Right ventricle myocardium superior (tissue), 1 donor: ENCODE data around the gene CNOT6L. TPM values are rescaled to one million over a fixed set of nuclear protein-coding genes. Genes with fewer than 3 reads are reported as not detected.
"Not testable (repeated sequence)": the region's sequence is repeated elsewhere in the genome, so short reads cannot be mapped to it uniquely, and the experiment has no call there.

Source experiments
- ATAC-seq: fragments of 200-7000 bp; cut with Tn5 transposase; one replicate; pipeline ENCODE4 v1.9.1; 2020; ENCODE audit warnings: mild to moderate bottlenecking; ENCODE audit not compliant: poor library complexity
- DNase-seq: peaks from one replicate; pipeline ENCODE4 v3.0.0-alpha.2; 2020
- intact Hi-C: fragments of 100-400 bp; cut with DNase I; formaldehyde crosslinking; loops from one replicate; pipeline ENCODE4 v1.11.2; 2022
- total RNA-seq: library from RNA; stranded (reverse); fragmentation: NEBNext Ultra II Directional; extraction: Animal tissue kit (Norgen Biotek cat#: 25700); gene quantifications from one replicate; pipeline ENCODE4 v1.2.1, GENCODE V29; 2021
- donor health status: DM: no; HTN: yes; CAD: no; lungs with severe emphysema.

Gene CNOT6L
- total RNA-seq, 1 donor from 2014 or later: 19.3 TPM

GRCh38 chr4:77731656-77732055, 87.5 kb downstream of the CNOT6L start:
- intact Hi-C loops: no loop called here
- ATAC-seq (no peak), DNase-seq (no peak)

- intact Hi-C loops: no loop called here
- ATAC-seq (no peak), DNase-seq (no peak)
Measured at GRCh38 chr4:77728420-77728819, 90.7 kb downstream of the CNOT6L start.

- intact Hi-C loops: no loop called here
- DNase-seq: no peak
- ATAC-seq: no peak
Measured at GRCh38 chr4:77721073-77721472, 98.1 kb downstream of the CNOT6L start.

- DNase-seq, ATAC-seq, intact Hi-C loops: not testable (repeated sequence)
Measured at GRCh38 chr4:77718500-77718899, 100.7 kb downstream of the CNOT6L start.

GRCh38 chr4:77715414-77716290, 103.5 kb downstream of the CNOT6L start:
- DNase-seq: no peak
- intact Hi-C loops: no loop called here
- ATAC-seq: no peak

- DNase-seq: no peak
- ATAC-seq: peak; percentile 63
- intact Hi-C loops: no loop called here
Measured at GRCh38 chr4:77714514-77714913, 104.7 kb downstream of the CNOT6L start.

- intact Hi-C loops: no loop called here
- no peak for DNase-seq
Measured at GRCh38 chr4:77713884-77714283, 105.3 kb downstream of the CNOT6L start.

GRCh38 chr4:77712675-77713074, 106.5 kb downstream of the CNOT6L start:
- ATAC-seq: no peak
- intact Hi-C loops: no loop called here
- DNase-seq: no peak

More at GRCh38 chr4:77713884-77714283, 105.3 kb downstream of the CNOT6L start:
- no peak for ATAC-seq

- ATAC-seq: no peak
- no peak for DNase-seq
- intact Hi-C loops: no loop called here
Measured at GRCh38 chr4:77711469-77711868, 107.7 kb downstream of the CNOT6L start.

- intact Hi-C loops: no loop called here
- no peak for DNase-seq
- ATAC-seq: no peak
Measured at GRCh38 chr4:77710684-77711083, 108.5 kb downstream of the CNOT6L start.

GRCh38 chr4:77710059-77710458, 109.1 kb downstream of the CNOT6L start:
- no peak for DNase-seq
- ATAC-seq: no peak
- intact Hi-C loops: no loop called here

- intact Hi-C loops: no loop called here
- DNase-seq (no peak), ATAC-seq (no peak)
Measured at GRCh38 chr4:77706717-77707116, 112.5 kb downstream of the CNOT6L start.

GRCh38 chr4:77703666-77704065, 115.5 kb downstream of the CNOT6L start:
- no peak for DNase-seq
- intact Hi-C loops: no loop called here
- ATAC-seq: no peak

- ATAC-seq (no peak), DNase-seq (no peak)
- intact Hi-C loops: no loop called here
Measured at GRCh38 chr4:77701121-77701520, 118.0 kb downstream of the CNOT6L start.

GRCh38 chr4:77699731-77700210, 119.4 kb downstream of the CNOT6L start:
- intact Hi-C loops: no loop called here
- ATAC-seq: peak; percentile 14

GRCh38 chr4:77697860-77698590, 121.1 kb downstream of the CNOT6L start:
- intact Hi-C loops: no loop called here
- DNase-seq: no peak
- ATAC-seq: peak; percentile 87

More at GRCh38 chr4:77699731-77700210, 119.4 kb downstream of the CNOT6L start:
- DNase-seq: no peak

- ATAC-seq (no peak), DNase-seq (no peak)
- intact Hi-C loops: no loop called here
Measured at GRCh38 chr4:77695774-77696173, 123.4 kb downstream of the CNOT6L start.

- intact Hi-C loops: no loop called here
- DNase-seq: no peak
Measured at GRCh38 chr4:77692847-77693432, 126.2 kb downstream of the CNOT6L start.

GRCh38 chr4:77681792-77682191, 137.4 kb downstream of the CNOT6L start:
- ATAC-seq: no peak
- intact Hi-C loops: no loop called here

More at GRCh38 chr4:77692847-77693432, 126.2 kb downstream of the CNOT6L start:
- ATAC-seq: no peak

More at GRCh38 chr4:77681792-77682191, 137.4 kb downstream of the CNOT6L start:
- DNase-seq: no peak
